ENCODE results near the gene HPSE2.

Gene HPSE2

GRCh38 chr10:98632456-98633150, 603.0 kb downstream of the HPSE2 start:
- DNase-seq (ENCODE audit: extremely low read depth in 1 of 2, low read depth in 1 of 2) = no peak

GRCh38 chr10:98628206-98628605, 607.4 kb downstream of the HPSE2 start:
- DNase-seq (ENCODE audit: extremely low read depth in 1 of 2, low read depth in 1 of 2) = no peak

- no peak for DNase-seq (ENCODE audit: extremely low read depth in 1 of 2, low read depth in 1 of 2)
These were observed 607.9 kb downstream of the HPSE2 start for GRCh38 chr10:98627711-98628110.

- no peak for DNase-seq (ENCODE audit: extremely low read depth in 1 of 2, low read depth in 1 of 2)
These were observed 610.7 kb downstream of the HPSE2 start for GRCh38 chr10:98624963-98625362.

GRCh38 chr10:98623176-98623575, 612.5 kb downstream of the HPSE2 start:
- DNase-seq (ENCODE audit: extremely low read depth in 1 of 2, low read depth in 1 of 2) = no peak

GRCh38 chr10:98621630-98622029, 614.0 kb downstream of the HPSE2 start:
- no peak for DNase-seq (ENCODE audit: extremely low read depth in 1 of 2, low read depth in 1 of 2)

- DNase-seq (ENCODE audit: extremely low read depth in 1 of 2, low read depth in 1 of 2) = no peak
These were observed 615.1 kb downstream of the HPSE2 start for GRCh38 chr10:98620503-98620902.

- no peak for DNase-seq (ENCODE audit: extremely low read depth in 1 of 2, low read depth in 1 of 2)
These were observed 616.2 kb downstream of the HPSE2 start for GRCh38 chr10:98619446-98619845.

GRCh38 chr10:98617906-98618520, 617.6 kb downstream of the HPSE2 start:
- DNase-seq (ENCODE audit: extremely low read depth in 1 of 2, low read depth in 1 of 2) = no peak

GRCh38 chr10:98613446-98613845, 622.2 kb downstream of the HPSE2 start:
- DNase-seq (ENCODE audit: extremely low read depth in 1 of 2, low read depth in 1 of 2) = no peak

- DNase-seq (ENCODE audit: extremely low read depth in 1 of 2, low read depth in 1 of 2) = no peak
These were observed 624.2 kb downstream of the HPSE2 start for GRCh38 chr10:98611436-98611835.

- no peak for DNase-seq (ENCODE audit: extremely low read depth in 1 of 2, low read depth in 1 of 2)
These were observed 624.8 kb downstream of the HPSE2 start for GRCh38 chr10:98610836-98611235.

- DNase-seq (ENCODE audit: extremely low read depth in 1 of 2, low read depth in 1 of 2) = no peak
These were observed 625.4 kb downstream of the HPSE2 start for GRCh38 chr10:98610301-98610700.

- DNase-seq (ENCODE audit: extremely low read depth in 1 of 2, low read depth in 1 of 2) = no peak
These were observed 626.4 kb downstream of the HPSE2 start for GRCh38 chr10:98609265-98609664.

GRCh38 chr10:98608411-98608810, 627.2 kb downstream of the HPSE2 start:
- no peak for DNase-seq (ENCODE audit: extremely low read depth in 1 of 2, low read depth in 1 of 2)

- DNase-seq (ENCODE audit: extremely low read depth in 1 of 2, low read depth in 1 of 2) = no peak
These were observed 633.4 kb downstream of the HPSE2 start for GRCh38 chr10:98602224-98602623.

GRCh38 chr10:98599032-98599610, 636.5 kb downstream of the HPSE2 start:
- no peak for DNase-seq (ENCODE audit: extremely low read depth in 1 of 2, low read depth in 1 of 2)

- DNase-seq (ENCODE audit: extremely low read depth in 1 of 2, low read depth in 1 of 2) = no peak
These were observed 639.2 kb downstream of the HPSE2 start for GRCh38 chr10:98596404-98596803.

GRCh38 chr10:98589691-98590090, 646.0 kb downstream of the HPSE2 start:
- no peak for DNase-seq (ENCODE audit: extremely low read depth in 1 of 2, low read depth in 1 of 2)

- no peak for DNase-seq (ENCODE audit: extremely low read depth in 1 of 2, low read depth in 1 of 2)
These were observed 646.6 kb downstream of the HPSE2 start for GRCh38 chr10:98589007-98589406.

- no peak for DNase-seq (ENCODE audit: extremely low read depth in 1 of 2, low read depth in 1 of 2)
These were observed 648.4 kb downstream of the HPSE2 start for GRCh38 chr10:98587156-98587837.

- DNase-seq (ENCODE audit: extremely low read depth in 1 of 2, low read depth in 1 of 2) = no peak
These were observed 649.6 kb downstream of the HPSE2 start for GRCh38 chr10:98586096-98586495.
